Tibial nerve (tissue), 4 donors: ENCODE data around the gene PMS1.

ENCODE experiments used
- CTCF ChIP-seq, 5 experiments: fragments of 200-600 bp in 3 of 5; fragments of 450-650 bp in 2 of 5; sonication (generic) in 3 of 5; IDR thresholded peaks; one replicate each; pipeline ENCODE4 v1.5.1; 2016 to 2019; ENCODE audit warnings: antibody characterized with exemption in 5 of 5, mild to moderate bottlenecking in 3 of 5, moderate library complexity in 2 of 5
- EP300 ChIP-seq, 2 donors: sonication (generic); formaldehyde crosslinking; IDR thresholded peaks; one replicate each; pipeline ENCODE4 v1.6.1; 2017; ENCODE audit warnings: antibody characterized with exemption in 2 of 2, mild to moderate bottlenecking in 1 of 2
- POLR2A ChIP-seq, 2 donors: fragments of 450-650 bp; IDR thresholded peaks; one replicate each; pipeline ENCODE4 v1.6.1; 2017; ENCODE audit warnings: antibody characterized with exemption in 2 of 2, mild to moderate bottlenecking in 2 of 2, moderate library complexity in 2 of 2

- TF ChIP-seq CTCF (IDR thresholded peaks at IDR 0.05) (no peak), POLR2A (IDR thresholded peaks at IDR 0.05) (no peak), EP300 (IDR thresholded peaks at IDR 0.05) (no peak)
Observed at GRCh38 chr2:189899101-189899500, 114.9 kb downstream of the PMS1 start.
